ENCODE results near the gene UBA5.
A peak's percentile ranks its signal among the peaks of the same experiment; 100 is the strongest.
"Not testable (repeated sequence)": the region's sequence is repeated elsewhere in the genome, so short reads cannot be mapped to it uniquely, and the experiment has no call there.

Gene UBA5

GRCh38 chr3:132660052-132660810, at the start of gene UBA5:
Gene UBA5 (plus strand): TSS chr3:132660329. CDS start chr3:132660538, 209 bp downstream.
- DNase-seq (ENCODE audit: low spot score), result peak; percentile 79

- not testable (repeated sequence) for DNase-seq (ENCODE audit: low spot score)
Measured at GRCh38 chr3:132615301-132615700, 44.8 kb upstream of the UBA5 start.

- DNase-seq (ENCODE audit: low spot score), result no peak
Measured at GRCh38 chr3:132615881-132616280, 44.2 kb upstream of the UBA5 start.

GRCh38 chr3:132616780-132617179, 43.3 kb upstream of the UBA5 start:
- DNase-seq (ENCODE audit: low spot score), result no peak

GRCh38 chr3:132622148-132622547, 38.0 kb upstream of the UBA5 start:
- no peak for DNase-seq (ENCODE audit: low spot score)

- DNase-seq (ENCODE audit: low spot score), result no peak
Measured at GRCh38 chr3:132622761-132623160, 37.4 kb upstream of the UBA5 start.

GRCh38 chr3:132623646-132624045, 36.5 kb upstream of the UBA5 start:
- DNase-seq (ENCODE audit: low spot score), result no peak

- DNase-seq (ENCODE audit: low spot score), result no peak
Measured at GRCh38 chr3:132624790-132625189, 35.3 kb upstream of the UBA5 start.

GRCh38 chr3:132625613-132626012, 34.5 kb upstream of the UBA5 start:
- no peak for DNase-seq (ENCODE audit: low spot score)

- DNase-seq (ENCODE audit: low spot score), result no peak
Measured at GRCh38 chr3:132626955-132627354, 33.2 kb upstream of the UBA5 start.

GRCh38 chr3:132628157-132628556, 32.0 kb upstream of the UBA5 start:
- DNase-seq (ENCODE audit: low spot score), result no peak

GRCh38 chr3:132629928-132630327, 30.2 kb upstream of the UBA5 start:
- DNase-seq (ENCODE audit: low spot score), result no peak

- DNase-seq (ENCODE audit: low spot score), result no peak
Measured at GRCh38 chr3:132630612-132631011, 29.5 kb upstream of the UBA5 start.

- DNase-seq (ENCODE audit: low spot score), result no peak
Measured at GRCh38 chr3:132635052-132635451, 25.1 kb upstream of the UBA5 start.

- DNase-seq (ENCODE audit: low spot score), result no peak
Measured at GRCh38 chr3:132637590-132637989, 22.5 kb upstream of the UBA5 start.

- DNase-seq (ENCODE audit: low spot score), result no peak
Measured at GRCh38 chr3:132638706-132639105, 21.4 kb upstream of the UBA5 start.

- not testable (repeated sequence) for DNase-seq (ENCODE audit: low spot score)
Measured at GRCh38 chr3:132641427-132641826, 18.7 kb upstream of the UBA5 start.

GRCh38 chr3:132641837-132642538, 18.1 kb upstream of the UBA5 start:
- DNase-seq (ENCODE audit: low spot score), result peak; percentile 58

- no peak for DNase-seq (ENCODE audit: low spot score)
Measured at GRCh38 chr3:132642539-132642847, 17.6 kb upstream of the UBA5 start.

- DNase-seq (ENCODE audit: low spot score), result no peak
Measured at GRCh38 chr3:132643366-132643765, 16.8 kb upstream of the UBA5 start.

GRCh38 chr3:132645058-132645457, 15.1 kb upstream of the UBA5 start:
- DNase-seq (ENCODE audit: low spot score), result no peak

- no peak for DNase-seq (ENCODE audit: low spot score)
Measured at GRCh38 chr3:132650153-132650552, 10.0 kb upstream of the UBA5 start.

- no peak for DNase-seq (ENCODE audit: low spot score)
Measured at GRCh38 chr3:132652640-132653270, 7.4 kb upstream of the UBA5 start.
